ENCODE results near the gene SERGEF.

Gene SERGEF

DNA sequence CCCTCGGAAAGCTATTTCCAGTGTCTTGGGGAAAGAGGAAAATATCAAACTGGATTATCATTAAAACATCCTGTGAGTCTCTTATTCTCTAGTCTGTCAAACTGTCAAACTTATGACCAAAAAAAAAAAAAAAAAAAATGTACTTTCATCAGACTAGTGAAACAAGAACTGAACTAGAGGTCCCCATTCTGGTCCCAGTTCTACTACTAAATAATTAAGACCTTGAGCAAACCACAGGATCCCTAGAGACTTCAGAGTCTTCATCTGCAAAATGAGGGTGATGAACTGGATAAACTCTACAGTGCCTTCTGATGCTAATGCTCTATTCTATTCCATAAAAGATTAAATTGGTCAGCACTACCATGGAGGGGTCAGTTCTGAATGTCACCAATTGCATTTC, 105.8 kb downstream of the SERGEF start:
- Histone ChIP-seq H4K20me1 (ENCODE audit: insufficient read depth, low read length) (no peaks in the 10 kb centered on the region), H3K9ac (ENCODE audit: low read length) (no peak overlapping the region), H3K79me2 (ENCODE audit: low read length) (no peaks in the 10 kb centered on the region), H3K27me3 (replicated peaks; ENCODE audit: insufficient read depth, low read length) (no peaks in the 10 kb centered on the region), H3F3A (ENCODE audit: insufficient read depth, low read length) (no peaks in the 10 kb centered on the region), H3K9me3 (replicated peaks; ENCODE audit: insufficient read depth, low read length) (no peaks in the 10 kb centered on the region), H2AFZ (ENCODE audit: low read length) (no peak overlapping the region), H3K4me3 (ENCODE audit: low read length) (no peak overlapping the region), H3K27ac (ENCODE audit: low read length) (no peak overlapping the region), H3K4me1 (ENCODE audit: low read length) (no peaks in the 10 kb centered on the region), H3K9me2 (replicated peaks; ENCODE audit: insufficient read depth, low read length) (no peaks in the 10 kb centered on the region), H3K36me3 (replicated peaks; ENCODE audit: insufficient read depth, low read length) (no peaks in the 10 kb centered on the region), H3K4me2 (ENCODE audit: low read depth, low read length) (no peak overlapping the region)
- no peak for TF ChIP-seq EZH2phosphoT487 (IDR thresholded peaks at IDR 0.05; ENCODE audit: low read length)
- TF ChIP-seq EZH2 (optimal IDR thresholded peaks at IDR 0.05; ENCODE audit: low read depth, low read length), result no peak
- TF ChIP-seq, protein P1, sequence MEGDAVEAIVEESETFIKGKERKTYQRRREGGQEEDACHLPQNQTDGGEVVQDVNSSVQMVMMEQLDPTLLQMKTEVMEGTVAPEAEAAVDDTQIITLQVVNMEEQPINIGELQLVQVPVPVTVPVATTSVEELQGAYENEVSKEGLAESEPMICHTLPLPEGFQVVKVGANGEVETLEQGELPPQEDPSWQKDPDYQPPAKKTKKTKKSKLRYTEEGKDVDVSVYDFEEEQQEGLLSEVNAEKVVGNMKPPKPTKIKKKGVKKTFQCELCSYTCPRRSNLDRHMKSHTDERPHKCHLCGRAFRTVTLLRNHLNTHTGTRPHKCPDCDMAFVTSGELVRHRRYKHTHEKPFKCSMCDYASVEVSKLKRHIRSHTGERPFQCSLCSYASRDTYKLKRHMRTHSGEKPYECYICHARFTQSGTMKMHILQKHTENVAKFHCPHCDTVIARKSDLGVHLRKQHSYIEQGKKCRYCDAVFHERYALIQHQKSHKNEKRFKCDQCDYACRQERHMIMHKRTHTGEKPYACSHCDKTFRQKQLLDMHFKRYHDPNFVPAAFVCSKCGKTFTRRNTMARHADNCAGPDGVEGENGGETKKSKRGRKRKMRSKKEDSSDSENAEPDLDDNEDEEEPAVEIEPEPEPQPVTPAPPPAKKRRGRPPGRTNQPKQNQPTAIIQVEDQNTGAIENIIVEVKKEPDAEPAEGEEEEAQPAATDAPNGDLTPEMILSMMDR (IDR thresholded peaks at IDR 0.05; ENCODE audit: low read length), result no peak
- no peak for DNase-seq

DNA sequence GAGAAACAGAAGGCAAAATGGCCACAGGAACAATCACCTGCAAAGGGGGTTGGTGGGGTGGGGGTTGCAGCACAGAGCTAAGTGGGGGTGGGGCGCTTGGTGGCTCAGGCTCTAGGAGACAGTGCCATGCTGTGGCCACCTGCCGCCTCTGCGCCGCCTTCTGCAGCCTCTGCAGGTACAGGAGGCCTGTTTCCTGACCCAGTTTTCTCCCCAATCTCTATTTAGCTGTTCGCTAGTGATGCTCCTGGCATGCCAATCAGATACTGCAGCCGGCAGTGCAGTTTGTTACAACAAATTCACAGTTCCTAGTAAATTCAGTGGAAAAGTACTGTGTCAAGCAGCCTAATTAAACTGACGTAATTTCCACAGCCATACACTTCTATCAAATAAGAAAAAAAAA, 106.4 kb downstream of the SERGEF start:
- no peak overlapping the region for H3K4me3 ChIP-seq (ENCODE audit: low read length)
- TF ChIP-seq, protein P1 (IDR thresholded peaks at IDR 0.05; ENCODE audit: low read length), result no peak
- TF ChIP-seq EZH2 (optimal IDR thresholded peaks at IDR 0.05; ENCODE audit: low read depth, low read length), result no peak
- no peak for TF ChIP-seq EZH2phosphoT487 (IDR thresholded peaks at IDR 0.05; ENCODE audit: low read length)
- DNase-seq, result no peak
- no peak overlapping the region for H3K9ac ChIP-seq (ENCODE audit: low read length)
- H3K9me3 ChIP-seq (replicated peaks; ENCODE audit: insufficient read depth, low read length), result no peaks in the 10 kb centered on the region
- no peaks in the 10 kb centered on the region for H3F3A ChIP-seq (ENCODE audit: insufficient read depth, low read length)
- H4K20me1 ChIP-seq (ENCODE audit: insufficient read depth, low read length), result no peaks in the 10 kb centered on the region
- H3K9me2 ChIP-seq (replicated peaks; ENCODE audit: insufficient read depth, low read length), result no peaks in the 10 kb centered on the region
- no peaks in the 10 kb centered on the region for H3K79me2 ChIP-seq (ENCODE audit: low read length)
- no peak overlapping the region for H3K4me2 ChIP-seq (ENCODE audit: low read depth, low read length)
- H3K4me1 ChIP-seq (ENCODE audit: low read length), result no peaks in the 10 kb centered on the region
- no peak overlapping the region for H3K27ac ChIP-seq (ENCODE audit: low read length)
- H3K27me3 ChIP-seq (replicated peaks; ENCODE audit: insufficient read depth, low read length), result no peaks in the 10 kb centered on the region
- no peak overlapping the region for H2AFZ ChIP-seq (ENCODE audit: low read length)
- no peaks in the 10 kb centered on the region for H3K36me3 ChIP-seq (replicated peaks; ENCODE audit: insufficient read depth, low read length)

DNA sequence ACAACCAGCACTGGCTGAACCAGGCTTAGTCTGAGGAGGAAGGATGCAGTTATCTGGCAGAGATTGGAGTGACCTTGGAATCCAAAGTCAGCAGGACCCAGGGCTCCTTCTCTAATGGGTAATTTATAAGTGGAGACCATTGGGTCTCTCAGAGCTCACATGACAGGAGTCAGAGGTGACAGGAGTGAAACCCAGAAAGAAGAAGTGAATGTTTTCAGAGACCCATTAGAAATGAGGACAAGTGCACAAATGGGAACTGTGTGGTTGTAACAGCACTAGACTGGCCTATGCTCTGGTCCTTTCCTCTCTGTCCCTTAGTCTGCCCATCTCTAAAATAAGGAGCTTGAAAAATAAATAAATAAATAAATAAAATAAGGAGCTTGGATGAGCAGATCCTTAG, 107.4 kb downstream of the SERGEF start:
- no peak overlapping the region for H3K9ac ChIP-seq (ENCODE audit: low read length)
- DNase-seq, result no peak
- no peaks in the 10 kb centered on the region for H3K36me3 ChIP-seq (replicated peaks; ENCODE audit: insufficient read depth, low read length)
- H3K4me3 ChIP-seq (ENCODE audit: low read length), result no peak overlapping the region
- no peaks in the 10 kb centered on the region for H3K4me1 ChIP-seq (ENCODE audit: low read length)
- no peaks in the 10 kb centered on the region for H4K20me1 ChIP-seq (ENCODE audit: insufficient read depth, low read length)
- H3K27me3 ChIP-seq (replicated peaks; ENCODE audit: insufficient read depth, low read length), result no peaks in the 10 kb centered on the region
- no peaks in the 10 kb centered on the region for H3K9me2 ChIP-seq (replicated peaks; ENCODE audit: insufficient read depth, low read length)
- H2AFZ ChIP-seq (ENCODE audit: low read length), result no peak overlapping the region
- no peak overlapping the region for H3K4me2 ChIP-seq (ENCODE audit: low read depth, low read length)
- no peak overlapping the region for H3K27ac ChIP-seq (ENCODE audit: low read length)
- no peaks in the 10 kb centered on the region for H3K79me2 ChIP-seq (ENCODE audit: low read length)
- no peaks in the 10 kb centered on the region for H3F3A ChIP-seq (ENCODE audit: insufficient read depth, low read length)
- TF ChIP-seq EZH2phosphoT487 (IDR thresholded peaks at IDR 0.05; ENCODE audit: low read length) (no peak), EZH2 (optimal IDR thresholded peaks at IDR 0.05; ENCODE audit: low read depth, low read length) (no peak)
- TF ChIP-seq, protein P1 (IDR thresholded peaks at IDR 0.05; ENCODE audit: low read length), result no peak
- no peaks in the 10 kb centered on the region for H3K9me3 ChIP-seq (replicated peaks; ENCODE audit: insufficient read depth, low read length)
